ENCODE data around the gene EIF5.

EIF5 gene

DNA sequence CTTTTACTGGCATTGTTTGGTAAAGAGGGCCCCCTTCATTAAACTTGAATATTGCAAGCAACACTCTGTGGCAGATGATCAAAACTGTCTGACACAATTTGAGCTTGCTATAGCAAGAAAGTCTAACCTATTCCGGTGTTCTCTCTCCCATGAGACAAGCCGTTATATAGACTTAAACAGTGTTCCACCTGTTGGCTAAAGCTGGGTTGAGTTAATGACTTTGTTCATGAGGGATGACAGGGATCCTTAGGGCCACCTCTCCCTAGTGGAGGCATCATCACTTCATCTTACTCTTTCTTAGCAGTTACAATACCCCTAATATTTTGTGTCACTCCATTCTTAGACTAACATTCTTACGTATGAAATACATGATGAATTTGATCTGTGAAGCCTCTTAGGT, 3.8 kb downstream of the EIF5 start:
- FAIRE-seq (no peak), DNase-seq (ENCODE audit: insufficient read length, low spot score) (no peak)
- no peak for TF ChIP-seq POLR2A (IDR thresholded peaks at IDR 0.05; ENCODE audit: low read depth, low read length)

- no peak for DNase-seq (ENCODE audit: insufficient read length, low spot score)
- TF ChIP-seq POLR2A (IDR thresholded peaks at IDR 0.05; ENCODE audit: low read depth, low read length) = no peak
- peak; percentile 45 for FAIRE-seq
Observed at GRCh38 chr14:103339561-103339960, 5.5 kb downstream of the EIF5 start.

DNA sequence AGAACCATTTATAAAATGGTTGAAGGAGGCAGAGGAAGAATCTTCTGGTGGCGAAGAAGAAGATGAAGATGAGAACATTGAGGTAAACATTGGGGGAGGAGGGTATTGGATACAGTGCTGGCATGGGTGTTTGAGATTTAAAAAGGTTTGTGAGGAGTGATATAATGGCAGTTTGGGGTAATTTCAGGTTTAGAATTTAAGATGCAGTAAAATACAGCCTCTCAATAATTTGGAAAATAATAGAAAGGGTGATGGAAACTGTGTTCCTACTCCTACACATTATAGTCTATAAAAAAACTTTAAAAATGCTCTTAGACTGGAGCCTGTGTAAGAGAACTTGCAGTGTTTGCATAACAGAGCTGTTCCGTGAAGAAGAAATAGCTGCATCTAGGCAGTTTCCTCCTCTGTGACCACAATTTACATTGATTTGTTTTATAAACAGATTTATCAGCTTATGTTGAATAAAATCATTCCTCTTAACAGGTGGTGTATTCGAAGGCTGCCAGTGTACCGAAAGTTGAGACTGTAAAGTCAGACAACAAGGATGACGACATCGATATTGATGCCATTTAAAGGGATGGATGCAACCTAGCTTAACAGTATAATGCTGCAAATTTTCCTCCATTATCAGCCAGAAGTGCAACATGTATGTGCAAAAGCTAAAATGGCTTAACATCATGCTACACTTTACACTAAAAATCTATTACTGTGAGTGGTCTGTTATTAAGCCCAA, 6.6 kb downstream of the EIF5 start:
- no peak for DNase-seq (ENCODE audit: insufficient read length, low spot score)
- FAIRE-seq = no peak
- TF ChIP-seq POLR2A (IDR thresholded peaks at IDR 0.05; ENCODE audit: low read depth, low read length) = no peak

- DNase-seq (ENCODE audit: insufficient read length, low spot score) (no peak), FAIRE-seq (no peak)
- no peak for TF ChIP-seq POLR2A (IDR thresholded peaks at IDR 0.05; ENCODE audit: low read depth, low read length)
Observed at GRCh38 chr14:103341250-103342129, 7.5 kb downstream of the EIF5 start.

DNA sequence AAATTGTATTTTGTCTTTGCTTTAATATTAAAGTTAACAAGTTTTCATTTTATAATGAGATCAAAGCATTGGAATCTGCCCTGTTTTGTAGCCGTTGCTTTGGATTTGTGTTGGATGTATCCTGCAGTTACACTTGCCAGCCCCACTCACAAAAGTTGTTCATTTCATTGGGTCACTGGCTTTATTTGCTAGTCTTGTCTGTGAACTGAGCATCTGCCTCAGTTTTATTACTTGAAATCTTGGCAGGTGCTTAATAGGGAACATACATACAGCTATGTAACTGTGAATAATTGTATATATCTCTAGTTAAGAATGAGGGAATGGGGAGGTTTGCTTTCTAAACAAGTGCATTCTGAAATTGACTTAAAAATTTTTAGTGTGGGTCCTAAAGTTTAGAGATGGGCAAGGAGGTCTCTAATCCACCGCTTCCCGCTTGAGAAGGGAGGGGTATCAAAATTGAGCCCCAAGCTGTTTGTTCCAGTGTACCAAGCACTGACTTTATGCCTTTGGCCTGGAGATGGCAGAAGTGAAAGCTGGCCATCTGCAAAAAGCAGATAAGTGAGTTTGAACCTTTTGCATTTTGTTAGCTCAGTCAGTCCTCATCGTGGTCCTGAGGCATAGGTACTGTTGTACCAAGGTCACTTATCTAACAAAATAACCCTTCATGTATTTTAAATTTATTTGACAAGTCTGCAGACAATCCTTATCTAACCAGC, 9.3 kb downstream of the EIF5 start:
- no peak for TF ChIP-seq POLR2A (IDR thresholded peaks at IDR 0.05; ENCODE audit: low read depth, low read length)
- peak; percentile 6 for FAIRE-seq
- DNase-seq (ENCODE audit: insufficient read length, low spot score) = no peak

GRCh38 chr14:103343905-103344797, 10.1 kb downstream of the EIF5 start:
- TF ChIP-seq POLR2A (IDR thresholded peaks at IDR 0.05; ENCODE audit: low read depth, low read length) = no peak
- FAIRE-seq = peak; percentile 20

DNA sequence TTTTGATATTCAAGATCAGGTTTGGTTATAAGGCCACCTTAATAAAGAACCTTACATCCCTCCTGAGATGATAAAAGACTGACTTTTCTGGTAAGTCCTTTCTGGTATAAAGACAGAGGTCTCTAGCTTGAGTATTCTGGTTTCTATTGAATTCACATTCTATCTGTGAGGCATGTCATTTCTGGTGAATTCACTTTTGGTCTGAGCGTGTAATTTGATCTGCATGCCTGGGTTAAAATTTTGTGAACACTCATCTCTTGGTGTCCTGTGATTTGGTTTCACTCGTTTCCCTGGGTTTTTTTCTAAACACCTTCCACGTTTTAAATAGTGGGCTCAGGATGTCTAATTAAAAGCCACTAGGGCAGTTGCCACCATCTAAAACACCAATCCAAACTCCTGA, 12.2 kb downstream of the EIF5 start:
- no peak for TF ChIP-seq POLR2A (IDR thresholded peaks at IDR 0.05; ENCODE audit: low read depth, low read length)
- DNase-seq (ENCODE audit: insufficient read length, low spot score) = no peak
- FAIRE-seq = no peak

More at GRCh38 chr14:103343905-103344797, 10.1 kb downstream of the EIF5 start:
- no peak for DNase-seq (ENCODE audit: insufficient read length, low spot score)

GRCh38 chr14:103347091-103347815, 13.2 kb downstream of the EIF5 start:
- no peak for TF ChIP-seq POLR2A (IDR thresholded peaks at IDR 0.05; ENCODE audit: low read depth, low read length)
- DNase-seq (ENCODE audit: insufficient read length, low spot score) (no peak), FAIRE-seq (no peak)

DNA sequence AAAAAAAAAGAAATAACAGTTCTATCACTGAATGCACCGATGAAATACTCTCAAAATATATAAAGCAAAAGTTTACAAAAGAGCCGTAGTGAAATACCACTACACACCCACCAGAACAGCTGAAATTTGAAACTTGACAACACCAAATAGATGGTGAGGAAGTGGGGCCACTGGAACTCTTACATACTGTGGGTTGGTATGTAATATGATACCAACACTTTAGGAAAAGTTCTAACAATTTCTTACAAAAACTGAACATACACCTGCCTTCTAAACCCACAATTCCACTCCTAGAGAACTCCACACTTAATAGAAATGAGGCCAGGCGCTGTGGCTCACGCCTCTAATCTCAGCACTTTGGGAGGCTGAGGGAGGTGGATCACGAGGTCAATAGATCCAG, 14.1 kb downstream of the EIF5 start:
- FAIRE-seq = no peak
- no peak for TF ChIP-seq POLR2A (IDR thresholded peaks at IDR 0.05; ENCODE audit: low read depth, low read length)

DNA sequence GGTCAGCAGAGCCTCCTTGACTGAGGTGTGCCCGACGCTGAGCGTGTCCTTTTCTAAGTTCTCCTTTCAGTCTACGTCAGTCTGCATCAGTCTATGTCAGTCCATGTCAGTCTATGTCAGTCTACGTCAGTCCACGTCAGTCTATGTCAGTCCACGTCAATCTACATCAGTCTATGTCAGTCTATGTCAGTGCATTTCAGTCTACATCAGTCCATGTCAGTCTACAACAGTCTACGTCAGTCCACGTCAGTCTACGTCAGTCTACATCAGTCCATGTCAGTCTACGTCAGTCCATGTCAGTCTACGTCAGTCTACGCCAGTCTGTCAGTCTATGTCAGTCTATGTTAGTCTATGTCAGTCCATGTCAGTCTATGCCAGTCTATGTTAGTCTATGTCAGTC, 15.9 kb downstream of the EIF5 start:
- TF ChIP-seq POLR2A (IDR thresholded peaks at IDR 0.05; ENCODE audit: low read depth, low read length) = no peak
- FAIRE-seq = peak; percentile 41

More for the DNA sequence above, 14.1 kb downstream of the EIF5 start:
- DNase-seq (ENCODE audit: insufficient read length, low spot score) = no peak

DNA sequence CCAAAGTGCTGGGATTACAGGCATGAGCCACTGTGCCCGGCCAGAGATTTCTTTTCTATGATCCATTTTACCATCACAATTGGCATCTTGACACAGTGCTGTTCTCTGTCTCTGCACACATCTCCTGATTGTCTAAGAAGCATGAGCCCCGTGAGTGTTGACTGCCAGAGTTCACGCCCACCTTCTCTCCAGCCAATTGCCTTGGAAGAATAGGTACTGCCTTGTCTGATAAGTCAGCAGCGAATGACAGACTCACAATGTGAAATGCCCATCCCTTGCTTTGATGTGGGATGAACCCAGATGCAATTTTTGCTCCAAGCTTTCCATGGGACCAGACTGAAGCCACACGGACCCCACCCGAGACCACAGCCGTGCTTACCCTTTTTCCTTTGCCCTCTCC, 19.3 kb downstream of the EIF5 start:
- no peak for FAIRE-seq
- no peak for TF ChIP-seq POLR2A (IDR thresholded peaks at IDR 0.05; ENCODE audit: low read depth, low read length)
- DNase-seq (ENCODE audit: insufficient read length, low spot score) = no peak

More for the DNA sequence above, 15.9 kb downstream of the EIF5 start:
- DNase-seq (ENCODE audit: insufficient read length, low spot score) = no peak

- TF ChIP-seq POLR2A (IDR thresholded peaks at IDR 0.05; ENCODE audit: low read depth, low read length) = no peak
- FAIRE-seq (no peak), DNase-seq (ENCODE audit: insufficient read length, low spot score) (no peak)
Observed at GRCh38 chr14:103354141-103354540, 20.1 kb downstream of the EIF5 start.
